Measurements from ENCODE around the gene ABCB8.

ABCB8 gene

DNA sequence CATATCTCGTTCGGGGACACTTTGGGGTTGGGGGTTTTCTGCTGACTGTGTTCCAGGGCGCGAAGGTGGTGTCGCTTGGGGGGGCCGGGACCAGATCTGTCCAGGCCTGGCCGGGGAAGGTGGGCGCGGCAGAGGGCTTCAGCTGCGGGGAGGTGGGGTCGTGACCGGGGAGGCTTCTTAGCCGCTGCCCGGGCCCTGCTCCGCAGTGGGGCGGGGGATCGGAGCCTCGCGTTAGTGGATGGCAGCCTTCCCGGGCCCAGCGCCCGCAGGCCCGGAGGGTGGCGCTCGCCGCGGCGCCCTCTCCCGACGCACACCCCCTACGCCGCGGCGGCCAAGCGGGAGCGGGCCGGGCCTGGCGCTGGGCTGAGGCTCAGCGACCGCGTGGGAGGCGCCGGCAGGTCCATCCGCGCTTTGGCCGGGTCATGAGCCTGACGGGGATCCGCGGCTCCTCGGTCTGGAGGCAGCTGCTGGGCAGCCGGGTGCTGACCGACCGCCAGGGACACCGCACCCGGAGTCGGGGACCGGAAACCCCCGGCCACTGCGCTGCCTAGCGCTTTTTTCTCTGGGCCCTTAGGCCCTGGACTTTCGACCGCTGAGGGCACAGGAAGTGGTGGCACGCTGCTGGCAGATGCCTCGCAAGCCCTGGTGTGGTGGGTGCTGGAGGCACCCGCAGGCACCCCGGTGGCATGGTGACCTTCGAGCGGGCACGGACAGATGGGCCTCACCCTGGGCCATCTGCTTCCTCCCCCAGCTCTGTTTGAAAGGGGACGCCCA lies 59.2 kb downstream of the ABCB8 start:
- peak; percentile 45 to 56 for DNase-seq (ENCODE audit: low read depth in 1 of 2, low spot score in 1 of 2)
- no peak for TF ChIP-seq JUND (IDR thresholded peaks at IDR 0.05; ENCODE audit: low read depth)
- in situ Hi-C loops (cut with HindIII; ENCODE audit: low pct_unique_long_range_greater_than_20kb, low sequenced_read_pairs): no loop called here

DNA sequence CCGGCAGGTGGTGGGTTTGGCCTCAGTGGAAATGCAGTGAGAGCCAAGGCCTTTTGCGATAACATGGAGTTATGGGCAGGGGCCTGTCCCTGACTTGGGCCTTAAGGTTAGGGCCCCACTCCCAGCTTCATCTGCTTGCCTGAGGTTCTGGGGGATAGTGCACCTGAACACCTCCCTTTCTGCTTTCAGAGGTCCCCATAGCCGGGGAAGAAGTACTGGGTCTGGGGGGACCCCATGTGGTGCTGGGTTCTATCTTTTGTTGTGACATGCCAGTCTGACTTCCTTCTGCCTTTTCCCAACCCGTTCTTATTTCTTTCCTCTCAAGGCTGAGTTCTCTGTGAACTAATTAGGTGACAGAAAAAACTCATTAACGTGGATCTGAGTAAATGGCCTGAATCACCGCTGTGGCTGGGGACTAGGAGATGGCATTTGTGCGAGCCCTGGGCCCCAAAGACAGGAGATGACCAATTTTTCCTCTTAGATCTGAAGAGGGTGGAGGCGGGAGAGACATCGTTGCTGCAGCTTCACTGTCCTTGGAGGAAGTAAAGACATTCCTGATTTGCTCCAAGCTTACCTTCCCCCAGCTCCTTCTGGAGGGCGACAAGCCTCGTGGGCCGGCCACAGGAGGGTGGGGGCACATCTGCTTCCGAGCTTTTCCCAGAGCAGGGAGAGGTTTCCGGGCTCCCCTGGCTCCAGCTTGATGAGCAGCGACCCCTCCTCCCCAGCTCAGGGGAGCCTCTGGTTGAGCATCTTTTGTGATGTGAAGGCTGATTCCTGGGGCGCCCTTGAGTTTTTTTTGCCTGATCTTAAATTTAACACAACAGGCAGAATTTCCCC lies 60.0 kb downstream of the ABCB8 start:
- DNase-seq (ENCODE audit: low read depth in 1 of 2, low spot score in 1 of 2): no peak
- TF ChIP-seq JUND (IDR thresholded peaks at IDR 0.05; ENCODE audit: low read depth): no peak
- in situ Hi-C loops (cut with HindIII; ENCODE audit: low pct_unique_long_range_greater_than_20kb, low sequenced_read_pairs): no loop called here

DNA sequence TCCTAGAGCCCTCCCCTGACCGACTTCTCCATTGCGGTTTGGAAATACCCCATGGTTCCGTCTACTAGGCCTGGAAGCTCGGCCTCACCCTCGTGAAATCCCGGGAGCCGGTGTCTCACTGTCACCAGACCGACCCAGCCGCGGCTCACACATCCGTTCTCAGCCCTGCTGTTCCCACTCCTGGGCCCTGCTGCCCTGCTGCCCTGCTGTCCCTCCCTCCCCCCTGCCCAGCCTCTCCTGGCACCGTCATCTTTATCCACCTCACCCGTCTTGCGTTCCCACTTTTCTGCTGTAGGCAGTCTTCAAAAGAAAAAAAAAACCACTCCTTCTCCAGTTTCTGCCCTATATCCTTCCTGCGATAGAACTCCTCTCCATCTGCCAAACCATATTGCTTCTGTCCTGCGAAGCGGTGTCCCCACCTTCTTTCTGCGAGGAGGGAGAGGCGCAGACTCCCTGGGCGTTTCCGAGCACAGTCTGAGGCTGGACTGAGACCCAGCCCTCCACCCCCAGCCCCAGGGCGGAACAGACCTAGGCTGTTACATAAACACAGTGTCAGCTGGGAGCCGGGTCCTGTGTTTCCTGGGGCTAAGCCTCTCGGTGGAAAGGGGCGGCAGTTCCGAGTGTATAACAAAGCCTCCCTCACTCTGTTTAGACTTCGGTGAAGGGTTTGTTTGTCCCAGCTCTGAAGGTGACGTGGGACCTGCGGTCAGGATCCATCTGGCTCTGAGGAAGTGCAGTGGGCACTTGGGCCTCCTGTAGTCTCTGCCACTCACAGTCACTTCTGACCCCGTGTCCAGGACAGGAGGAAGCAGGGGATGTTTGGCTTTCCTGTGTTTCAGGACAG lies 60.8 kb downstream of the ABCB8 start:
- in situ Hi-C loops (cut with HindIII; ENCODE audit: low pct_unique_long_range_greater_than_20kb, low sequenced_read_pairs): no loop called here
- DNase-seq (ENCODE audit: low read depth in 1 of 2, low spot score in 1 of 2): no peak

DNA sequence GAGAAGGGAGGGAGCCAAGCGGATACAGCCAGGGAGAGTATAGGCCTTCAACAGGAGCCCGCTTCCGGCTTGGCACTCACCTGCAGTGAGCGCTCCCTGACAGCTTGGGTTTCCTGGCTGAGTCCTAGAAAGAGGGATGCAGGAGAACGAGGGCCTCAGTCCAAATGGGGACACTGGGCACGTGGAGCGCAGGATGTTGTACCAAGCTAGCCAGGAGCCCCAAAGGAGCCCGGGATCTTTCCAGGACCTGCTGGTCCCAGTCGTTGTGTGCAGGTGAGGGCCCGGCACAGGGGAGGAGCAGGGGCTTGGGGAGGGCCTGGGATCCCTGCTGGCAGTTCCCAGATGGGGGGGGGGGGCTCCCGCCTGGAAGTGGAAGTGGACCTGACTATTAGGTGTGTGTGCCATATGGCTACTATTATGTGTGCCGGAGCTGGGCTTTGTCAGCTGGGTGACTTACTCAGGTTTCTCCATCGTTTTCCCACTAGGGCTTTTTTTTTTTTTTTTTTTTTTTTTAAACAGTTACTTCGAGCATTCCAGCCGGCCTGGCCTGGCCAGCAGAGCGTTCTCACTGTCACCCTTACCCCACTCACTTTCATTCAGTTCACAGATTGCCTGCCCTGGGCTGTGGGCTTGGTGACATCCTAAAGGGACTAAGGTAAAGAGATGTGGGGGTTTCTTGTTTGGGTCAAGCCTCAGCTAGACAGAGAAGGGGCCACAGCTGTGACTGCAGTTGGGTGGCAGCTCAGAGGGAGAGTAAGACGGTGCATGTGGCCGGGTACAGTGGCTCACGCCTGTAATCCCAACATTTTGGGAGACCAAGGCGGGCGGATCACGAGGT lies 61.9 kb downstream of the ABCB8 start:
- in situ Hi-C loops (cut with HindIII; ENCODE audit: low pct_unique_long_range_greater_than_20kb, low sequenced_read_pairs): no loop called here
- no peak for TF ChIP-seq JUND (IDR thresholded peaks at IDR 0.05; ENCODE audit: low read depth)
- no peak for DNase-seq (ENCODE audit: low read depth in 1 of 2, low spot score in 1 of 2)

More for the DNA sequence above, 60.8 kb downstream of the ABCB8 start:
- no peak for TF ChIP-seq JUND (IDR thresholded peaks at IDR 0.05; ENCODE audit: low read depth)

DNA sequence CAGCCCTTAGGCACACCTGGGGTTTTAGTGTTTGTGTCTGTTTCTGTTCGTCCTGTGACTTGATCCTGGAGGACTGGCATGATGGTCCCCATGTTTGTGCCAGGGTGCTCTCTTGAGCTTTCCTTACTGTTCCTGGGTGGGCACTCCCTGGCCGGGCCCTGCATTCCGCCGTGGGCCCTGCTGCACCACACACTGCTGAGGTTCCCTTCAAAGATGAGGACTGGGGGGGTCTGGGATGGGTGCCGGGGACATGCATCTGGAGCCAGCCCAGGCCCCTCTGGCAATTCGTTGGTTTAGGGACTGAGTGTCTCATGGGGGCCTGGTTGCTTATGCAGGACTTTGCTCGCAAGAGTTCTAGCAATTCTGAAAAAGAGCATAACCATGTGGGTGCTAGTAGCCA lies 62.8 kb downstream of the ABCB8 start:
- in situ Hi-C loops (cut with HindIII; ENCODE audit: low pct_unique_long_range_greater_than_20kb, low sequenced_read_pairs): no loop called here
- no peak for TF ChIP-seq JUND (IDR thresholded peaks at IDR 0.05; ENCODE audit: low read depth)
- DNase-seq (ENCODE audit: low read depth in 1 of 2, low spot score in 1 of 2): no peak

DNA sequence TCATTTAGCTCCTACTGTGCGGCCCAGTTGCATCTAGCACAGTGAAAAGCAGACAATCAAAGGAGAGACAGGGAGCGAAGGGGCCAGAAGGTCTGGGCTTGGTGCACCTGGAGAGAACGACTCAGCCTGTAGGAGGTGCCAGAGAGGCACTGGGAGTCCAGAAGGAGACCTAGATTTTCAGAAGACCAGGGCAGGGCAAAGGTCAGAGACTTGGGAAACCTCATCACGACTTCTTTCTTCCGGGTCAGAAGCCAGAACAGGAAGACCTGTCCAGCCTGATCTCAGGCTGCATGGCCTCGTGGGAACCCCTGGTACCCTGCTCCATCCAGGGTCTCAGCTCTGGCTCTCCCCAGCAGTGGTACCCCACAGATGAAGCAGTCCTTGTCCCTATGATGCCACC lies 63.2 kb downstream of the ABCB8 start:
- TF ChIP-seq JUND (IDR thresholded peaks at IDR 0.05; ENCODE audit: low read depth): no peak
- no peak for DNase-seq (ENCODE audit: low read depth in 1 of 2, low spot score in 1 of 2)
- in situ Hi-C loops (cut with HindIII; ENCODE audit: low pct_unique_long_range_greater_than_20kb, low sequenced_read_pairs): no loop called here

DNA sequence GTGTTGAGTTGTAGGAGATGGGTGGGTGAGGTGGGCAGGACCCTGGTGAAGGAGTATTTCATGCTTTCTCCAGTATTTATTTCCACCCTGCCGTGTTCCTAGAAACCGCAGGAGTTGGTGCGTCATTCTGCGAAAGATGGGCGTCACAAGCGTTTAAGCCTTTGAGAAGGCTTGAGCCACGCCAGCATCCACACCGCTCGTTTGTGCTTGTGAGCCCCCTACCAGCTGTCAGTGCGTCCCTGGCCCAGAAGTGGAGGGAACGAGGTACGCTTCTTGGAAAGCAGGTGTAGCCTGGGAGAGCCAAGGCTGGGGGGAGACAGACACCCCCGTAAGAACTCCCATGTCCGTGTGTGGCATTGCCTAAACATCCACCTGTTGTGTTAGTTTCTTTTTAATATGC lies 63.7 kb downstream of the ABCB8 start:
- in situ Hi-C loops (cut with HindIII; ENCODE audit: low pct_unique_long_range_greater_than_20kb, low sequenced_read_pairs): no loop called here
- no peak for TF ChIP-seq JUND (IDR thresholded peaks at IDR 0.05; ENCODE audit: low read depth)
- no peak for DNase-seq (ENCODE audit: low read depth in 1 of 2, low spot score in 1 of 2)

DNA sequence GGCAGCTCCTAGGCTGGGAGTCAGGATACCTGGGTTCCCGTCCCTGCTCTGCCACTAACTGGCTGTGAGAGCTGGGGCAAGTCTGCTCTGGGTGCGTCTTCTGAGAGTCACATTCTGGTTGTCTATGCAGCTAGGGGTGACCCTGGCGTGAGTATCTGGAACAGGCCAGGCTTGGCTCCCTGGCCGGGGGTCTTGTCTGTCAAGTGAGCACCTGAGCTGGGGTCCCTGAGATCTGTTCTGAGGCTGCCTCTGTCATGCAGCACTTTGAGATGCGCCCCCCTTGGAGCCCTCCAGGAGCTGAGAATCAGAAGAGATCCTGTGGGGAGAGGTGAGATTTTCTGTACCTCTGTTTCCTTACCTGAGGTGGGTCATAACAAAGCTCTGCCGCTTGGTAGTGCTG lies 65.5 kb downstream of the ABCB8 start:
- TF ChIP-seq JUND (IDR thresholded peaks at IDR 0.05; ENCODE audit: low read depth): no peak
- no peak for DNase-seq (ENCODE audit: low read depth in 1 of 2, low spot score in 1 of 2)
- in situ Hi-C loops (cut with HindIII; ENCODE audit: low pct_unique_long_range_greater_than_20kb, low sequenced_read_pairs): no loop called here

DNA sequence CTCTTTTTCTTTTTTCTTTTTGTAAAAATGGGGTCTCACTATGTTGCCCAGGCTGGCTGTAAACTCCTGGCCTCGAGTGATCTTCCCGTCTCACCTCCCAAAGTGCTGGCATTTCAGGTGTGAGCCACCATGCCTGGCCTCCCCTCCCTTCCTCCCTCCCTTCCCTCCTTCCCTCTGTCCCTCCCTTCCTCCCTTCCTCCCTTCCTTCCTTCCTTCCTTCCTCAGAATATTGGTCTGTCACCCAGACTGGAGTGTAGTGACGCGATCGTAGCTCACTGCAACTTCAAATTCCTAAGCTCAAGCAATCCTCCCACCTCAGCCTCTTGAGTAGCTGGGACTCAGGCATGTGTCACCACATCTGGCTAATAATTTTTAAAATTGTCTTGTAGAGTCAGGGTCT lies 66.4 kb downstream of the ABCB8 start:
- in situ Hi-C loops (cut with HindIII; ENCODE audit: low pct_unique_long_range_greater_than_20kb, low sequenced_read_pairs): no loop called here
- DNase-seq (ENCODE audit: low read depth in 1 of 2, low spot score in 1 of 2): no peak
- TF ChIP-seq JUND (IDR thresholded peaks at IDR 0.05; ENCODE audit: low read depth): no peak

DNA sequence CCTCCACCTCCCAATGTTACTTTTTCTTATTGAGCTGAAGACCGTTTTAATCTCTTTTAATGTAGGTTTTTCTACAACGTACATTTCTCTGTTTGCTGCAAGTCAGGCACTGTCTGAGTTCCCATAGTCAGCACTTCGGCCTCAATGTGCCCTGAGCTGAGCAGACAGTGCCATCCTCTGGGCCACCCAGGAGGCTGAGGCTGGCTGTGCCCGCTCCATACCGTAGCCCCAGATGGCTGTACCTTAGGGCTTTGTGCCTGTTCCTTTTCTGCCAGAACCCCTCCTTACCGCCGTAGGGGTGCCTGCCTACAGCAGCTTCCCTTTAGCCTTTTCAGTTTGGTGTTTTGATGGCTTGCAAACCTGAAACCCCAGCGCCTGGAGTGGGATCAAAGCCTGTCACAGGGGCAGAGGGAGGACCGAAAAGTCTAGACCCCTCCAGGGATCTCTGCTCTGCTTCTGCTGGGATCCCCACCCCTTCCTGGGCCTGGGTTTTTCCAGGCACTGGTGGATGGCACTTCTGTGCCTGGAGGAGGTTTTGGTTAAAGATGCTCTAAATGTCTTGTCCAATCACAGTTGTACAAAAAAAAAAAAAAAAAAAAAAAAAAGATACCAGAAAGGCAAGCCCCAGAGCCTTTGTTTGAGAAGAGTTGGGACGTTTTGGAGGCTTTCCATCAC lies 67.0 kb downstream of the ABCB8 start:
- in situ Hi-C loops (cut with HindIII; ENCODE audit: low pct_unique_long_range_greater_than_20kb, low sequenced_read_pairs): no loop called here
- DNase-seq (ENCODE audit: low read depth in 1 of 2, low spot score in 1 of 2): no peak
- no peak for TF ChIP-seq JUND (IDR thresholded peaks at IDR 0.05; ENCODE audit: low read depth)

DNA sequence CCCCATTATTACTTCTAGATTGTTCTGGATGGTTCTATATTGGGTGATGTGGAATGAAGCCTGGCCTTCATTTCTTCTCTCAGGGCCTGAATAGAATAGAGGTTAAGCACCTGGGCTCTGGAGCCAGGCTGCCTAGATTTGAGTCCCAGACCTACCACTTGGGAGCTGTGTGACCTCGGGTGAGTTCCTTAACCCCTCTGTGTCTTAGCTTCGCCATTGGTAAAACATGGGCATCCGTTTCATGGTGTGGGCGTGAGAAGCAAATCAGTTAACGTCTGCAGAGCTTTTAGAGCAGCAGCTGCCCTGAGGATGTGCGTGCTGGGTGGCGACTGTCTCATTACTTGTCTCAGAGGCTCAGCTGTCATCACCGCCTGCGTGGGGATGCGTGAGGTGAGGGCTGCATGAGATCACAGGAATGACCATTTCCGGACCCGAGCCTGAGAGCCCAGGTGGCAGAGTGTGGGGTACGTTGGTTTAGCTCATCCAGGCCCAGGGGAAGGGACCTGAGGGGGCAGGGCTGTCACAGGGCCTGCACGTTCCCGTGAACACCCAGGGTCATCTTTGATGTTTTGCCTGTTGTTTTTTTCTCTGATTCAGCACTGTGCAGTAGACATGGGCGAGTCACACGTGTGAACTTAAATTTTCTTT lies 67.7 kb downstream of the ABCB8 start:
- in situ Hi-C loops (cut with HindIII; ENCODE audit: low pct_unique_long_range_greater_than_20kb, low sequenced_read_pairs): no loop called here
- TF ChIP-seq JUND (IDR thresholded peaks at IDR 0.05; ENCODE audit: low read depth): no peak
- no peak for DNase-seq (ENCODE audit: low read depth in 1 of 2, low spot score in 1 of 2)

Data from T47D (cell line).